NCI-H2171 treated with DMSO at 0.1 percent for 48 hours (cell line): ENCODE data around the gene BRSK2.

ENCODE experiments used
- DNase-seq: peaks from one replicate; lab custom pipeline; 2025; lab: John Stamatoyannopoulos, UW

The BRSK2 gene

DNA sequence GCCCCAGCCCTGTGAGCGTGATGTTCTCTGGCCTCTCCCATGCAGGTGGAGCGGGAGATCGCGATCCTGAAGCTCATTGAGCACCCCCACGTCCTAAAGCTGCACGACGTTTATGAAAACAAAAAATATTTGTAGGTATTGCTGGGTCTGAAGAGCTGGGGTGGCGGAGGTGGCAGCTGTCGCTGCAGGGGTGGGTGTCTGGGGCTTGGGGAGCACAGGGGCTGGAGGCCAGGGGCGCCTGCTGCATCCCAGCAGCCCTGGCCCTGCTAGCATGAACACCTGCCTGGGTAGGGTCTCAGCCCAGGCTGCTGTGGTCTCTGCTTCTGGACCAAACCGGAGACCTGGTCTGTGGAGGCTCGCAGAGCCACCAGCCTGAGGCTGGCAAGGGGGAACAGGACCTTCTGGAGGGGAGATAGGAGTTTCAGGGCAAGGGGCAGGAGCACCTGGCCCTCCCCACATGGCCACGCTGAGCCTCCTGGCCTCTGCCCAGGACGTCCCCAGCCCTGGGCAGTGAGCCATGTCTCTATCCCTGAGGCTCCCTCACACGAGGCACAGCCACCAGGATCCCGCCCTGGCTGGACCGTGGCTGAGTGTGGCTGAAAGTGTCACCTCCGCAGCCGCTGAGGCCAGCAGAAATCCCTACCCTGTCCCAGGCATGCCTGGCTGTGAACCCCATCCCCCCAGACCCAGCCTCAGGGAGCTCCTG is 48.7 kb downstream of the BRSK2 start:
- no peak for DNase-seq

DNA sequence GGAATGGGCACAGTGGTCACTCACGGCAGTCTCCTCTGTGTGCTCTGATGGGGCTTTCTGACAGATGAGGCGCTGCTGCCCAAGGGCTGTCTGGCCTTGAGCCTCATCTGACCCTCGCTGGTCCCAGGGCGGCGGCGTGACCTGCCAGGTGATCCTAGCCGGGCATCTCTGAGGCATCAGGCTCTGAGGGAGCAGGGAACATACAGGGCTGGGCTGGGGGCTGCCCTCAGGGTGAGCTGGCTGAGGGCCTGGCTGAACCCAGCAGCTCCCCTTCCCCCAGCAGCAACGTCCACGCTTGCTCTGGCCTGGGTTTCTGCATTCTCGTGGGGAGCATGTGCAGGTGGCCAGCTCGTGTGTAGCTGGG is 49.2 kb downstream of the BRSK2 start:
- no peak for DNase-seq

DNA sequence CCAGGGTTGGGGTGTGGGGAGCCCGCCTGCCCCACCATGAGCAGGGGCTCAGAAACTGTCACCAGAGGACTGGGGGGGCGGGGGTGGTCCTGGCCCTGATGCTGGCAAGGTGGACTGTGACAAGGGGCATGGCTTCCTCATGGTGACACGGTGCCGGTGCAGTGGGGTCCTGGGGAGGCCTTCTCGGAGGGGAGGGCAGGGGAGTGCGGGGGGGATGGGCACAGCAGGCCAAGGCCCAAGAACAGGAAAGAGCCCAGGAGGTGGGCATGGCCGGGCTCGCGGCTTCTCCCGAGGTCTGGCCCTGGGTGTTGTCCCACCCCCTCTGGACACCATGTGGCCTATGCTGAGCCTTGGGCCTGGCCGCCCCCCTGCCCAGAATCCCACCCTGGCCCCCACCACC is 49.6 kb downstream of the BRSK2 start:
- DNase-seq, result no peak

DNA sequence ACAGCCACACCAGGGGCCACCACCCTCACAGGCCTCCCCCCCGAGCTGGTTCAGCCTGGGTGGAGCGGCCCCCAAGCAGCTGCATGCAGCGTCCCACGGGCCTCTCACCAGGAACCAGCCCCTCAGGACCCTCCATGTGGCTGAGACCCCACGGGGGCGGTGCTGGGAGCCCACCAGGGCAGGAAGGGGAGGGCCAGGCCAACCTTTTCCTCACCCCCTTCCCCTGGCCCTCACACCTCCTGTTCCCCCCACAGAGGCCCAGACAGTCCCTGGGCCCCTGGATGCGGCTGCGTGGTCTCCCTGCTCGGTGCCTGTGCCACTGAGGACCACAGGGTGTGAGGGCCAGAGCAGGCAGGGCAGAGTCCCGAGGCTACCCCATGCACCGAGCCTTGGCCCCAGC is 50.3 kb downstream of the BRSK2 start:
- no peak for DNase-seq

DNA sequence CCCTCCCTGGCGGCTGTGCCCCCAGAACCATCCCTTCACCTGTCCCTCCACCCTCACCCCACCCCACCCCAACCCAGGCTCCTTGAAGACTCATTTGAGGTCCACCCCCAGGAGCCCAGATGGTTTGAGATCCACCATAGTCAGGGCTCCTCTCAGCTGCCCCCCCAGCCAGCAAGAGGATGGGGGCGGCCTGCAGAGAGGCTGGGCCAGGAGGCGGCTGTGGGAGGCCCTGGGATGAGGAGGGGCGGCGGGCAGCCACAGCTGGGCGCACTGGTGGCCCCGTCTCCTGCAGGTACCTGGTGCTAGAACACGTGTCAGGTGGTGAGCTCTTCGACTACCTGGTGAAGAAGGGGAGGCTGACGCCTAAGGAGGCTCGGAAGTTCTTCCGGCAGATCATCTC is 50.8 kb downstream of the BRSK2 start:
- DNase-seq, result no peak

DNA sequence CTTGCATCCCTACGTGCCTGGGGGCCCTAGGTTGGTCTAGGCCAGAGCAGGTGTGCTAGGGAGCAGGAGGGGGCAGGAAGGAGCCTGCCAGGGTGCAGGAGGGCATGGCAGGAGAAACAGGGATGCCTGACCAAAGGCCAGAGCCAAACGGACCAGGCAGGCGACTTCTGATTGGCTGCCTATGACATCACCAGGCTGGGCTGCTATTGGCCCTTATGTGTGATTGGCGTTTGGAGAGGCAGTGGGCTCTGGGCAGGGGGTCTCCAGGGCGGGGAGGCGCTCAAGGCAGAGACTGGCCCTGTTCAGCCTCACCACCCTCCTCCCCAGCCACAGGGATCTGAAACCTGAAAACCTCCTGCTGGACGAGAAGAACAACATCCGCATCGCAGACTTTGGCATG is 52.4 kb downstream of the BRSK2 start:
- DNase-seq, result no peak

DNA sequence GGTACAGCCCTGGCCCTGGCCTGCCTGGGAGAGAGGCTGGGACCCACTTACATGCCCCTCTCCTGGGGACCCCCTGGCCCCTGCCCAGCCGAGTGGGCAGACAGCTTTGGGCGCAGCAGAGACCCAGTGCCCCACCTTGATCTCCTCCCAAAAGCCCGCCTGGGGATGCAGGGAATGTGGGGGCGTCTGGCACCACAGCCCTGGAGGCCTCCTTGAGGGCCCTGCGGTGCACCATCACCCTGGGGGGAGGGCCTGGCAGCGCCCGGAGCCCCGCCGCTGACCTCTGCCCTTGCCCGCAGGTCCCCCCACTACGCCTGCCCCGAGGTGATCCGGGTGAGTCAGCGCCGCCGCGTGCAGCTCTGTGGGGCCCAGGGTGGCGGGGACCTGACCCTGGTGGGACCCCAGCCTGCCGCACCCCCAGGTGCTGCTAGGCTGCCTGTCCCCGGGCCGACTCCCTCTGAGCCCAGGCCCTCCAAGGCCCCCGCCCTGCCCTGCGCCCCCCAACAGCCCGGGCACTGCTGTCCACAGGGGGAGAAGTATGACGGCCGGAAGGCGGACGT is 53.2 kb downstream of the BRSK2 start:
- DNase-seq, result no peak

DNA sequence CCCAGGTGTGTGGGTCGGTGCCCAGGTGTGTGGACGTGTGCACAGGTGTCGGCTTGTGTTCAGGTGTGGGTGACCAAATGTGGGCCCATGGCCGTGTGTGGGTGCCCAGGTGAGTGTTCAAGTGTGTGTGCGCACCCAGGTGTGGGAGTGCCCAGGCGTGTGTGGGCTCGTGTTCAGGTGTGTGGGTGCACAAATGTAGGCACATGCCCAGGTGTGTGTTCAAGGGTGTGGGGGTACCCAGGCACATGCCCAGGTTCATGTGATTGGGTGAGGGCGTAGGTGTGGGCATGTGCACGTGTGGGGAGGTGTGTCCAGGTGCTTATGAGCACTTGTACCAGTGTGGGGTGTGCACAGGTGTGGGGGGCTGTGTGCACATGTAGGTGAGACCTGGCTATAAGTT is 54.0 kb downstream of the BRSK2 start:
- no peak for DNase-seq

DNA sequence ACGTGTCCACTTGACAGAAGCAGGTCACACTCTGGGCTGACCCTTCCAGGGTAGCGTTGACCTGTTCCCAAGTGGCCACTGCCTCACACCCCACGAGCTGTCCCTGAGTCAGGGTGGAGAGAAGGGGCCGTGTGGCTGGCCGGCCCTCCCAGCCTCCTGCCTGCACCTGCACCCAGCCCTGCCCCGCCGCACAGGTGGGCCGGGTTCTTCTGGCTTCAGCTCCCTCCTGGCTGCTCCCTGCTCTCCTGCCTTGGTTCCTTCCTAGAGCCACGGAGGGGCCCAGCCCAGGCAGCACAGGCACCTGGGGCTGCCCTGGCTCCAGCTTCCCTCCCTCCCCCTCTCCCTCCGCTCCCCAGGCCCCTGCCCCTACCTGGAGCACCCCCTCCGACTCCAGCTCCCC is 54.6 kb downstream of the BRSK2 start:
- DNase-seq, result no peak

DNA sequence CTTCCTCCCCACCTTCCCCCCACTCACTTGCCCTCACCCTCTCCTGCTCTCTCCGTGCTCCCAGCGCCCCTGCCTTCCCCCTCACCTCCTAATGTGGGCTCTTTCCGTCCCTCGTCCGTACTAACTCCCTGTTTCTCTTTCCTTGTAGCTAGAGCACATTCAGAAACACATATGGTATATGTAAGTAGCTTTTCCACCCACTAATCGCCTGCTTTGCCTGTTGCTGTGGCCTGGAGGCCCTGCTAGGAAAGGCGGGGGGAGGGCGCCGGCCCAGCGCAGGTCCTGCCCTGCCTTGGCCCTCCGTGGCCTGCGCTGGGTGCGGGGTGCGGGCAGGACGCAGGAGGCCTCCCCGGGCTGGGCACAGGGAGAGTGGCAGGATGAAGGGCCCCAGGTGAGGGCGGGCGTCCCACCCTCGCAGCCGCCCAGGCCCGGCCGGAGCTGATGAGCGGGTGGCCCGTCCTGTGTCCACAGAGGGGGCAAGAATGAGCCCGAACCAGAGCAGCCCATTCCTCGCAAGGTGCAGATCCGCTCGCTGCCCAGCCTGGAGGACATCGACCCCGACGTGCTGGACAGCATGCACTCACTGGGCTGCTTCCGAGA is 55.2 kb downstream of the BRSK2 start:
- no peak for DNase-seq

DNA sequence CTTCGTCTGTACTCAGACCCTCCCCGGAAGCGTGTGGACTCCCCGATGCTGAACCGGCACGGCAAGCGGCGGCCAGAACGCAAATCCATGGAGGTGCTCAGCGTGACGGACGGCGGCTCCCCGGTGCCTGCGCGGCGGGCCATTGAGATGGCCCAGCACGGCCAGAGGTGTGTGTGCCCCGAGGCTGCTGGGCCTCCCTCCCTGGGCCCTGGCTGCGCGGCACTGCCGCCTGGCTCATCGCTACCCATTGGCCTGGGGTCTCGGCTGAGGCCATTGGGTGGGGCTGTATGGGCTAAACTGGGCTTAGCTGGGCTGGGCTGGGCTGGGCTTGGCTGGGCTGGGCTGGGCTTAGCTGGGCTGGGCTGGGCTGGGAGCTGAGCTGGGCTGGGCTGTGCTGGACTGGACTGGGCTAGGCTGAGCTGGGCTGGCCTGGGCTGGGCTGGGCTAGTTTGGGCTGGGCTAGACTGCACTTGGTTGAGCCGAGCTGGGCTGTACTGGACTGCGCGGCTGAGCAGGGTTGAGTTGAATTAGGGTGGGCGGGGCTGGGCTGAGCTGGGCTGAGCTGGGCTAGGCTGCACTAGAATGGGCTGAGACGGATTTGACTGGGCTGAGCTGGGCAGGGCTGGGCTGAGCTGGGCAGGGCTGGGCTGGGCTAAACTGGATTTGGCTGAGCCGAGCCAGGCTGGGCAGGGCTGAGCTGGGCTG is 56.2 kb downstream of the BRSK2 start:
- no peak for DNase-seq

DNA sequence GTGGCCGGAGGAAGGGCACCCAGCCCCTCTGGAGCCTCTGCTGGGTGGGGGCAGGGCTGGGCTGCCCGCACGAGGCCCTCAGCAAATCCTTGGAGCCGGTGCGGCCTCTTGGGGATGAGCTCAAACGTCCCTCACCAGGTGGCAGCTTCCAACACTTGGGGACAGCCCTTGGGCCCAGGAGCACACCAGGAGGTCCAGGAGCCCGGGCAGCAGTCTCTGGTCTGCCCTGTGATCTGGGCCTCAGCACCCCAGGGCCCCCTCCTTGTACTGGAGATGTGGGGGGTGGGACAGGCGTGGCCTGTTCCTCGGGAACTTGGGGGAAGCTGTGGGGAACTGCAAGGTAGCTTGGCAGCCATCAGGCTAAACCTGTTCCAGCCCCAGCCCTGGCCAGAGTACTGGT is 56.9 kb downstream of the BRSK2 start:
- no peak for DNase-seq

DNA sequence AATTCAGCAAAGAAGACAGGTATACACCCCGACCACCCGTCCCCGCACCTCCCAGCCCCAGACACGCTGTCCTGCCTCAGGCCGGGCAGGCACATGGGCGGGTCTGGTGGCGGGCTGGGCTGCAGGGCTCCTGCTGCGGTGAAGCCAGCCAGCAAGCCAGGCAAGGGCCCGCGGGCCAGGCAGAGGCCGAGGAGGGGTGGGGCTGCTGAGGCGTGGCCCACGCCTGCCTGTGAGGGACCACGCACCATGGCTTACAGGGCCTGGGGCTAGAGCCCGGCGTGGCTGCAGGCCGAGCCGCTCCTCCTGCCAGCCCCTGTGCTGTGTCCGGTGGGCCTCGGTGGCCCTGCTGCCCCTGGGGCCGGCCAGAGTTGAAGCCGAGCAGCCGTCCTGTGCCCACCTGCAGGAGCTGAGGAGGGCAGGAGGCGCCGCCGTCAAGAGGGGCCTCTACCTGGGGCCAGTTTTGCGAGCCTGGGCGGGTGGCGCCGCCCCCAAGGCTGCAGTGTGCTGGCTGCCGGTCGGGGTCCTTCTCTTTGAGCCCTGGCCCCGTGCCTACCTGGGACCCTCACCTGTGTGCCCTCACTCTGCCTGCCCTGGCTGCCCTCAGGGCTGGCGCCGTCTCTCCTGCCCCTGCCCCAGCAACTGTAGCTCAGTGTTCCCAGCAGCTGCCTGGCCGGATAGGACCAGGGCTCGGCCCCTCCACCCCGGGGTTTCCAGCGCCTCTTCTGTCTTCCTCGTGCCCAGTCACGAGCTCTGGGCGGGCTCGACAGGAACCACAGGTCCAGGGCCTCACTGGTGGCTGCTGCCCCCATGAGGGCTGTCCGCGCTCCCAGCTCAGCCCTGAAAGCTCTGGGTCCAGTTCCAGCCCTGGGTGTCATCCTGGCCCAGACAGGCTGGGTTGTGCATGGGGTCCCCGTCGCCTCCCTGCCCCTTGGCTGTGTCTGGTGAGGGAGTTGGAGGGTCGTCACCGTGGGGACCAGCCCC is 58.4 kb downstream of the BRSK2 start:
- no peak for DNase-seq

DNA sequence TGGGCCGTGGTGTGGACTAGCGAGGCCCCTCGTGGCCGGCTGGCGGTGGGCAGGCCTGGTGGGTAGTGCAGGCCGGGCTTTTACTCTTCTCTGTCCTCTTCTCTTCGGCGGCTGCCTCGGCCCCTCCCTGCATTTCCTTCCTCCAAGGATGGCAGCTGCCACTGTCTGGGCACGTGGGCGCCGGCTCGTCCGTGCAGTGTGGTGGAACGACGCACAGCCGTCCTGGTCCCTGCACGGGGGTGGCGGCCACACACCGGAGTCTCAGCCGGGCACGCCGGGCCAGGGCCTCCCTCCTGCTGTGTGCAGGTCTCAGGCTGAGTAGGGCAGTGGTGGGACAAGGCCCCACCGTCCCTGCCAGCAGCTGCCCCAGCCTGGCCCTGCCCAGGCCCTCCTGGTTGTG is 59.1 kb downstream of the BRSK2 start:
- no peak for DNase-seq

DNA sequence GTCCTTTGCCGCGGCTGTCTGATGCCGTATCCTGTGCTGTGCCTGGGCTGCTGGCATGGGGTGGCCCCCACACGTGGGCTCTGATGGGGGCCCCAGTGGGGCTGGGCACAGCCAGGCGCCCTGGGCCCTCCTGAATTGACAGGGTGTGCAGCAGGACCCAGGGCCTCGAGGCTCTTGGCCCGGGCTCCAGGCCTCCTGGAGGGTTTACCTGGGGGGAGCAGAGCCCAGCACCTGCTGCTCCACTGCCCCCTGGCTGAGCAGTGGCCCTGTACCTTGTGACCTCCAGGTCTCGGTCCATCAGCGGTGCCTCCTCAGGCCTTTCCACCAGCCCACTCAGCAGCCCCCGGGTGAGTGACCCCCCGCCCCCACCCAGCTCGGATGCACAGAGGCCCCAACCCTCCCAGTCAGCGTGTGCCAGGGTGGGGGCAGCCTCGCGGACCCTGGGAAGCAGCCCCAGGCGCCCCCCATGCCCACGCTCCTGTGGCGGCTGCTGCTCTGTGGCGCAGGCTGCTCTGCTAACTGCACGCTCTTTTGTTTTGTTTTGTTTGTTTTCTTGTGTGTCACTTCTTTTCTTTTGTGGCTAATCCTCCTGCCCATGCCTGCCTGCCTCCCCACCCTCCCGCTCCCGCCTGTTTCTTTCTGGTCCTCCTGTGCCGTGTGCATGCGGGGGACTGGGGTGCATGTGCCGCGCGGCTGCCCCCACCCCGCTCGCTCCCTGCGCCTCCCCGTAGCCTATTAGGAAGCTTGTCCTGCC is 59.9 kb downstream of the BRSK2 start:
- no peak for DNase-seq

DNA sequence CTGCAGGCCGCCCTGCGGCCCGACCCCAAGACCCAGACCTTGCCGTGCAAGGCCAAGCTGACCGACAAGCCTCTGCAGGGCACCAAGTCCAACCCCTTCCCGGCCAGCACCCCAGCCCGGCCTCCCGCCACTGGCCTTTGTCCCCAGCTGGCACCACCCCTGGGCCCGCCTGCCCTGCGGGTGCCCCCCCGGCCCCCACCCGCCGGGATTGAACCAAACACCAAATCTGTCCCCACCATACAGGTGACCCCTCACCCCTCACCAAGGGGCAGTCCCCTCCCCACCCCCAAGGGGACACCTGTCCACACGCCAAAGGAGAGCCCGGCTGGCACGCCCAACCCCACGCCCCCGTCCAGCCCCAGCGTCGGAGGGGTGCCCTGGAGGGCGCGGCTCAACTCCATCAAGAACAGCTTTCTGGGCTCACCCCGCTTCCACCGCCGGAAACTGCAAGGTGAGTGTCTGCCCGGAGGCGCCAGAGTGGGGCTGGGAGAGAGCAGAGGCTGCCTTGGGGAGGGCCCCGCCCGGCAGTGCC is 60.7 kb downstream of the BRSK2 start:
- DNase-seq, result no peak

DNA sequence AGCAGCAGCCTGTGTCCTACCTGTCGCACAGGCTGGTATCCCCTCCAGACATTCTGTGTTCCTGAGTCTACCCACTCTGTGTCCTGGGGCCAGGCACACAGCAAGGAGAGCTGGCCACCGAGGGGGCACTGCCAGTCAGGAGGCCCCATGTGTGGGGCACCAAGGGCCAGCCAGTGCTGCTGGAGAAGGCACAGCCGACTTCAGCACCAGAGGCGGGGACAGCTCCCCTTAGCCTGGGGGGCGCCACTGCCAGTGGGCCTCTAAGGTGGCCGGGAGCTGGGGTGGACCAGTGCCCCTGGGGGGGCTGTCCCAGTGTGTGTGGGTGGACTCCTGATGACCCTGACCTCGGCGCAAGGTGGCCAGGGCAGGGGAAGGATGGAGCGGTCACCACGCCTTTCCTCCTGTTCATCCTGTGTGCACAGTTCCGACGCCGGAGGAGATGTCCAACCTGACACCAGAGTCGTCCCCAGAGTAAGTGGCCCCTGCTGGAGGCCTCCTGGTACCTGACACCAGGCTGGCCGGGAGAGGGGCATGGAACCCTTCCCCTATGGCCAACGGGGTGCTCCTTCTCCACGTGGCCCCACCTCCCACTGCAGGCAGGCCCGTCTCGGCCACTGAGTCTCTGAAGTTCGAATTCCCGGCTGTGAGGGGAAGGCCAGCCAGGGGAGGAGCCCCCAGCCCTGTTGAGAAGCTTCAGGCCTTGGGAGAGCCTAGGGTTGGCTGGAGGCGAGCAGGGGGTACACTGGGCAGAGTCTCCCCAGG is 61.4 kb downstream of the BRSK2 start:
- DNase-seq, result no peak

DNA sequence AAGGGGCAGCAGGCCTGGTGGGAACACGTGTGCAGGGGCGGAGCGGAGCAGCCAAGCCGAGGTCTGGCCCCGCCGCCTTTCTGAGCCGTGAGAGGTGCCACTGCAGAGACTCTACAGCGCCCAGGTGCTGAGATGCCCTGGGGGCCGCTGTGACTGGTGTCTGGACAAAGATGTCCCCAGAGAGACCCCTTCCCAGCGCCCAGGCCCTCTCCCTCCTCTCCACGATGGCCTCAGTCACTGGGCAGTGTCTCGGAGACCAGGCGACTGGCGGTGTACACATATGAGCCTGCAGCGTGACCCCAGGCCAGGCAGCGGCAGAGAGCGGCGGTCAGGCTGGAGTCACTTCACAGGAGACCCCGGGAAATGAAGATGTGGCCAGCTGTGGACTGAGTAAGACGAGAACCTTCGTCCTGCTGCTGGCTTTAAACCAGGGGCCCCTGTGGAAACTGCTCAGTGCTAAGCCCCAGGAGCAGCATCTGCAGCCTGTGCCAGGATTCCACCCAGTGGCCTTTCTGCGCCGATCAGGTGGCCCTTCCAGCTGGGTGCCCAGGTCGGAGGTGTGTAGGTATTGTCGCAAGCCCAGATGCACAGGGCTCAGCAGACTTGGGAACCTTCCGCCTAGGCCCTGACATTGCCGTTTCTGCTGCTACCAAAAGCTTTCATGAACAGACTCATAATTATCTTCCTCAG is 62.2 kb downstream of the BRSK2 start:
- DNase-seq, result no peak

DNA sequence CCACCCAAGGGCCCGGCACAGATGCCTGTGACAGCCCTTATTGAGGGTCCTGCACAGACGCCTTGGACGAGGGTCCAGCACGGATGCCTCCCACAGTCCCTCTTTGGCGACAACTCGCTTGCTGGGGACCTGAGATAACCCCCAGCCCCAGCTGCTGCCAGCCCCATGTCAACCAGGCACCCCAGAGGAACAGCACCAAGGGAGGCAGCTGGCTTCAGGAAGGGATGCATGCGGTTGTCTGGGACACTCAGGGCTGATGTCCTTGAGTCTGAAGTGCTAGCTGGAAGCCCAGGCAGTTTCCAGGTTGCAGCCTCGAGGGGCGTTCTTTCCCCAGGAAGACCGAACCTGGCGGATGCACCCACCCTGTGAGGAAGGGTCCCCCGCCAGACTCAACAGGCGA is 63.0 kb downstream of the BRSK2 start:
- no peak for DNase-seq

DNA sequence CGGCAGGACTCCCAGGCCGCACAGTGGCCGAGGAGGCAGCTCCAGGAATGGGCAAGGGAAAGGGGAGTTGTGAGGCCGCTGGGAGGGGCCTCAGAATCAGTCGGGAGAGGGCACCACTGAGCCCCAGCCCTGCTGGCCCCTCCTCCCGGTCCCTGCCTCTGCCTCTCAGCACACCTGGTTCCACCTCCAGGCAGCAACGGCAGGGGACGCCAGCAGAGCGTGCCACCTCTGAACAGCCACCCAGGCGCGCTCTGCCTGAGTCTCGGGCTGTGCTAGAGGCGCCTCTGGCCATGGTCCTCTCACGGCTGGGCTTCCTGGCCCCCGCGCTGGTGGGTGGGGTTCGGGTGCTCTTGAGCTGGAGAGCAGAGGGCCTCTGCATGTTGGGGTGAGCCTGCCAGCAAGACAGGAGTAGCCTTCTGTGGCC is 63.9 kb downstream of the BRSK2 start:
- no peak for DNase-seq
